Gastrocnemius medialis (tissue), 4 donors: ENCODE measurements around the gene TWIST2.

Source experiments
- CTCF ChIP-seq, 5 experiments: fragments of 450-650 bp in 3 of 5; fragments of 200-600 bp in 2 of 5; sonication (generic) in 2 of 5; IDR thresholded peaks in 4 of 5; conservative IDR thresholded peaks in 1 of 5; 1 replicate in 4 of 5; 2 replicates in 1 of 5; pipeline ENCODE4 v1.5.1; 2016 to 2019; ENCODE audit warnings: antibody characterized with exemption in 5 of 5, mild to moderate bottlenecking in 3 of 5, moderate library complexity in 3 of 5
- POLR2A ChIP-seq, 2 donors: fragments of 450-650 bp; IDR thresholded peaks; one replicate each; pipeline ENCODE4 v1.6.1; 2017; ENCODE audit warnings: antibody characterized with exemption in 2 of 2, mild to moderate bottlenecking in 2 of 2, moderate library complexity in 2 of 2

- TF ChIP-seq CTCF (IDR thresholded peaks at IDR 0.05 in 4 of 5, conservative IDR thresholded peaks at IDR 0.05 in 1 of 5) (no peak), POLR2A (IDR thresholded peaks at IDR 0.05) (no peak)
These were observed 748 bp downstream of the TWIST2 start for GRCh38 chr2:238848691-238848975.
